Endodermal cell (in vitro differentiated cells): ENCODE data around the gene PPP2R5E. TPM values are rescaled to one million over a fixed set of nuclear protein-coding genes. Genes with fewer than 3 reads are reported as not detected.

Experiments
- DNase-seq: peaks from one replicate; pipeline ENCODE4 v3.0.0-alpha.2; 2017
- H3K27ac ChIP-seq: 2 replicates; pipeline ENCODE4 v1.5.1; 2013; ENCODE audit warnings: mild to moderate bottlenecking, low read depth, low read length, moderate library complexity
- H3K27me3 ChIP-seq: 2 replicates; pipeline ENCODE4 v1.6.1; 2013; ENCODE audit warnings: mild to moderate bottlenecking, low read length, moderate library complexity; ENCODE audit not compliant: insufficient read depth, control insufficient read depth, poor library complexity, severe bottlenecking
- H3K36me3 ChIP-seq: 2 replicates; pipeline ENCODE4 v1.7.0; 2013; ENCODE audit warnings: mild to moderate bottlenecking, low read length, moderate library complexity; ENCODE audit not compliant: control insufficient read depth, insufficient read depth
- H3K4me1 ChIP-seq: one replicate; pipeline ENCODE4 v1.7.0; 2013; ENCODE audit warnings: low read length; ENCODE audit not compliant: control insufficient read depth, insufficient read depth
- H3K4me3 ChIP-seq: 2 replicates; pipeline ENCODE4 v1.5.1; 2013; ENCODE audit warnings: mild to moderate bottlenecking, low read length, moderate library complexity
- H3K9ac ChIP-seq: 2 replicates; pipeline ENCODE4 v1.6.1; 2013; ENCODE audit warnings: mild to moderate bottlenecking, low read length, moderate library complexity; ENCODE audit not compliant: poor library complexity, severe bottlenecking; ENCODE audit errors: extremely low read depth
- H3K9me3 ChIP-seq: 2 replicates; pipeline ENCODE4 v1.6.1; 2013; ENCODE audit warnings: mild to moderate bottlenecking, low read length, moderate library complexity; ENCODE audit not compliant: control insufficient read depth
- H3K27ac Mint-ChIP-seq: 2 replicates; pipeline ENCODE4 v1.8.0; 2020; ENCODE audit warnings: mixed read lengths
- H3K27me3 Mint-ChIP-seq: 2 replicates; pipeline ENCODE4 v1.8.0; 2021; ENCODE audit warnings: mild to moderate bottlenecking, mixed read lengths; ENCODE audit not compliant: insufficient read depth
- H3K36me3 Mint-ChIP-seq: 2 replicates; pipeline ENCODE4 v1.8.0; 2020; ENCODE audit warnings: low read depth, mixed read lengths
- H3K4me1 Mint-ChIP-seq: 2 replicates; pipeline ENCODE4 v1.8.0; 2020; ENCODE audit warnings: mixed read lengths
- H3K4me3 Mint-ChIP-seq: 2 replicates; pipeline ENCODE4 v1.8.0; 2020; ENCODE audit warnings: mild to moderate bottlenecking, moderate library complexity, mixed read lengths
- H3K9me3 Mint-ChIP-seq: 2 replicates; pipeline ENCODE4 v1.8.0; 2020; ENCODE audit warnings: mild to moderate bottlenecking, mixed read lengths
- CTCF ChIP-seq: fragments of 200-600 bp; sonication (generic); conservative IDR thresholded peaks from 2 replicates; pipeline ENCODE4 v1.5.0; 2021; ENCODE audit warnings: antibody characterized with exemption, mild to moderate bottlenecking
- WGBS, 2 experiments: methylation state at CpG; one replicate each; pipeline versions ENCODE4 v1.1.5 to v1.1.7; 2013; ENCODE audit warnings: missing lambda C conversion rate in 2 of 2, mixed read lengths in 1 of 2; ENCODE audit not compliant: insufficient coverage in 1 of 2, insufficient read length in 1 of 2; 5-methylcytosine and 5-hydroxymethylcytosine counted together
- total RNA-seq, 2 donors: library from RNA; stranded (reverse); fragmentation: NEBNext Ultra II Directional in 1 of 2; extraction: Animal tissue kit (Norgen Biotek cat#: 25700) in 1 of 2; gene quantifications; 2 replicates in 1 of 2; 3 replicates in 1 of 2; pipeline ENCODE4 v1.2.1, GENCODE V29; 2021

PPP2R5E gene
- total RNA-seq, 2 donors from 2014 or later: 61.1 to 63.8 TPM

- H3K36me3 ChIP-seq: no peaks in the 10 kb centered on the region
- 92% methylated on average over 1 of the region's 1 CpG; no CpG with 5 or more reads in 1 of the 2 experiments for WGBS, 2 experiments
- H3K4me1 ChIP-seq: no peaks in the 10 kb centered on the region
- Mint-ChIP-seq H3K36me3 (peaks cover 3% of the 10 kb centered on the region), H3K27ac (no peak overlapping the region), H3K4me3 (no peak overlapping the region), H3K4me1 (peaks cover 11% of the 10 kb centered on the region), H3K27me3 (no peaks in the 10 kb centered on the region), H3K9me3 (no peaks in the 10 kb centered on the region)
- H3K9me3 ChIP-seq: no peaks in the 10 kb centered on the region
- H3K27ac ChIP-seq: no peak overlapping the region
- DNase-seq: no peak
- TF ChIP-seq CTCF: no peak
- H3K4me3 ChIP-seq: no peak overlapping the region
- H3K27me3 ChIP-seq: no peaks in the 10 kb centered on the region
- H3K9ac ChIP-seq: no peak overlapping the region
Observed at GRCh38 chr14:63487724-63488123, 55.5 kb downstream of the PPP2R5E start.

GRCh38 chr14:63486738-63487137 is 56.4 kb downstream of the PPP2R5E start:
- H3K27me3 ChIP-seq: no peaks in the 10 kb centered on the region
- H3K27me3 Mint-ChIP-seq: no peaks in the 10 kb centered on the region
- H3K4me3 ChIP-seq: no peak overlapping the region
- no peak overlapping the region for H3K27ac ChIP-seq
- H3K9me3 Mint-ChIP-seq: no peaks in the 10 kb centered on the region
- peak overlapping the region; percentile 53 for H3K27ac Mint-ChIP-seq
- no peak for DNase-seq
- no peaks in the 10 kb centered on the region for H3K9me3 ChIP-seq
- H3K4me3 Mint-ChIP-seq: no peak overlapping the region
- TF ChIP-seq CTCF: no peak
- H3K36me3 ChIP-seq: no peaks in the 10 kb centered on the region
- H3K4me1 ChIP-seq: no peaks in the 10 kb centered on the region
- H3K36me3 Mint-ChIP-seq: peaks cover 7% of the 10 kb centered on the region
- peaks cover 7% of the 10 kb centered on the region for H3K4me1 Mint-ChIP-seq
- H3K9ac ChIP-seq: no peak overlapping the region

- no peaks in the 10 kb centered on the region for H3K9me3 ChIP-seq
- Mint-ChIP-seq H3K4me3 (no peak overlapping the region), H3K36me3 (peaks cover 9% of the 10 kb centered on the region), H3K4me1 (peaks cover 4% of the 10 kb centered on the region), H3K27me3 (no peaks in the 10 kb centered on the region), H3K9me3 (no peaks in the 10 kb centered on the region), H3K27ac (peak overlapping the region; percentile 67)
- H3K9ac ChIP-seq: no peak overlapping the region
- no peak overlapping the region for H3K27ac ChIP-seq
- no peaks in the 10 kb centered on the region for H3K36me3 ChIP-seq
- H3K4me1 ChIP-seq: no peaks in the 10 kb centered on the region
- WGBS, 2 experiments: 91 to 97% methylated on average over 7 of the region's 7 CpGs
- H3K27me3 ChIP-seq: no peaks in the 10 kb centered on the region
- no peak for DNase-seq
- TF ChIP-seq CTCF: no peak
- no peak overlapping the region for H3K4me3 ChIP-seq
Observed at GRCh38 chr14:63483315-63483714, 59.9 kb downstream of the PPP2R5E start.
